HepG2 (cell line): ENCODE results near the gene CXCR5. TPM values are rescaled to one million over a fixed set of nuclear protein-coding genes. Genes with fewer than 3 reads are reported as not detected.

Source experiments
- ATF1 ChIP-seq: IDR thresholded peaks from 2 replicates; pipeline ENCODE4 v1.6.1; 2016; ENCODE audit warnings: mild to moderate bottlenecking, control low read depth
- ATF7 ChIP-seq, 2 experiments: fragments of 450-650 bp in 1 of 2; sonication (generic) in 1 of 2; formaldehyde crosslinking in 1 of 2; IDR thresholded peaks; 2 replicates each; pipeline versions ENCODE4 v1.4.0 to v1.6.1; 2016 to 2020; ENCODE audit warnings: antibody characterized with exemption in 1 of 2, mild to moderate bottlenecking in 1 of 2, missing genetic modification reagents in 1 of 2
- GATAD2A ChIP-seq: IDR thresholded peaks from 2 replicates; pipeline ENCODE4 v1.6.1; 2016
- HNRNPL ChIP-seq: fragments of 200-400 bp; formaldehyde crosslinking; IDR thresholded peaks from 2 replicates; pipeline ENCODE4 v1.6.1; 2017; ENCODE audit warnings: mild to moderate bottlenecking, low read depth, low read length
- NRL ChIP-seq: sonication (generic); formaldehyde crosslinking; IDR thresholded peaks from 2 replicates; pipeline ENCODE4 v1.5.0; 2020; ENCODE audit warnings: missing genetic modification reagents, mild to moderate bottlenecking, moderate library complexity, borderline replicate concordance
- PHF21A ChIP-seq: sonication (generic); formaldehyde crosslinking; IDR thresholded peaks from 2 replicates; pipeline ENCODE4 v1.5.0; 2020; ENCODE audit warnings: mild to moderate bottlenecking, missing genetic modification reagents
- SMYD3 ChIP-seq: sonication (generic); formaldehyde crosslinking; IDR thresholded peaks from 2 replicates; pipeline ENCODE4 v1.8.1; 2023; ENCODE audit warnings: mild to moderate bottlenecking, missing genetic modification reagents
- SP1 ChIP-seq, 2 experiments: fragments of 450-650 bp in 1 of 2; sonication (generic) in 1 of 2; formaldehyde crosslinking in 1 of 2; IDR thresholded peaks; 2 replicates each; pipeline versions ENCODE4 v1.4.0 to v1.6.1; 2016 to 2020; ENCODE audit warnings: missing genetic modification reagents in 1 of 2
- TSC22D2 ChIP-seq: sonication (generic); formaldehyde crosslinking; IDR thresholded peaks from 2 replicates; pipeline ENCODE4 v1.5.1; 2020; ENCODE audit warnings: missing genetic modification reagents, mild to moderate bottlenecking, borderline replicate concordance
- ZBTB1 ChIP-seq: sonication (generic); formaldehyde crosslinking; IDR thresholded peaks from 2 replicates; pipeline ENCODE4 v1.4.0; 2020; ENCODE audit warnings: missing genetic modification reagents, borderline replicate concordance
- ZMAT5 ChIP-seq: sonication (generic); formaldehyde crosslinking; IDR thresholded peaks from 2 replicates; pipeline ENCODE4 v1.5.0; 2020; ENCODE audit warnings: mild to moderate bottlenecking, low read depth, missing genetic modification reagents, borderline replicate concordance
- ZNF18 ChIP-seq: sonication (generic); formaldehyde crosslinking; IDR thresholded peaks from 2 replicates; pipeline ENCODE4 v1.8.0; 2022; ENCODE audit warnings: mild to moderate bottlenecking, missing genetic modification reagents; ENCODE audit not compliant: insufficient replicate concordance
- ZNF629 ChIP-seq: sonication (generic); formaldehyde crosslinking; conservative IDR thresholded peaks from 2 replicates; pipeline ENCODE4 v1.5.0; 2020; ENCODE audit warnings: missing genetic modification reagents
- polyA plus RNA-seq, 8 experiments: library from polyadenylated mRNA; depleted of rRNA in 3 of 8; stranded (reverse) in 7 of 8; unstranded in 1 of 8; fragments of >200 nt; fragmentation: Illumina TruSeq in 4 of 8; extraction: Trizol in 4 of 8; gene quantifications; 2 replicates each; pipeline versions ENCODE4 v1.2.1 to v1.2.3, GENCODE V29; 2011 to 2016; ENCODE audit warnings: low read depth in 4 of 8, missing spikeins in 1 of 8, mixed read lengths in 1 of 8; ENCODE audit not compliant: insufficient read depth in 1 of 8
- total RNA-seq, 5 experiments: library from RNA; depleted of rRNA; stranded (reverse); fragments of >200 nt; fragmentation: Illumina TruSeq; extraction: Trizol; gene quantifications; 2 replicates each; pipeline ENCODE4 v1.2.3, GENCODE V29; 2016; ENCODE audit warnings: low read depth in 1 of 5
- TF ChIP-seq, protein P1 (sequence below): sonication (generic); formaldehyde crosslinking; IDR thresholded peaks from 2 replicates; pipeline ENCODE4 v1.5.0; 2020; ENCODE audit warnings: mild to moderate bottlenecking, missing genetic modification reagents, borderline replicate concordance
- TF ChIP-seq, protein P2 (sequence below): sonication (generic); formaldehyde crosslinking; IDR thresholded peaks from 2 replicates; pipeline ENCODE4 v1.4.0; 2020; ENCODE audit warnings: mild to moderate bottlenecking, low read depth, missing genetic modification reagents

The CXCR5 gene
- total and polyA plus RNA-seq, 2 of the 13 experiments (the other 11 are each of a cell fraction or from before 2014, with no cell fraction given) = not detected

GRCh38 chr11:118907051-118908042 lies 23.7 kb downstream of the CXCR5 start (continued):
- peak; percentile 61 for TF ChIP-seq GATAD2A
- no peak for TF ChIP-seq SP1 (IDR thresholded peaks at IDR 0.05)
- no peak for TF ChIP-seq SP1 (CRISPR knock-in tag; IDR thresholded peaks at IDR 0.05)
- TF ChIP-seq, protein P1, sequence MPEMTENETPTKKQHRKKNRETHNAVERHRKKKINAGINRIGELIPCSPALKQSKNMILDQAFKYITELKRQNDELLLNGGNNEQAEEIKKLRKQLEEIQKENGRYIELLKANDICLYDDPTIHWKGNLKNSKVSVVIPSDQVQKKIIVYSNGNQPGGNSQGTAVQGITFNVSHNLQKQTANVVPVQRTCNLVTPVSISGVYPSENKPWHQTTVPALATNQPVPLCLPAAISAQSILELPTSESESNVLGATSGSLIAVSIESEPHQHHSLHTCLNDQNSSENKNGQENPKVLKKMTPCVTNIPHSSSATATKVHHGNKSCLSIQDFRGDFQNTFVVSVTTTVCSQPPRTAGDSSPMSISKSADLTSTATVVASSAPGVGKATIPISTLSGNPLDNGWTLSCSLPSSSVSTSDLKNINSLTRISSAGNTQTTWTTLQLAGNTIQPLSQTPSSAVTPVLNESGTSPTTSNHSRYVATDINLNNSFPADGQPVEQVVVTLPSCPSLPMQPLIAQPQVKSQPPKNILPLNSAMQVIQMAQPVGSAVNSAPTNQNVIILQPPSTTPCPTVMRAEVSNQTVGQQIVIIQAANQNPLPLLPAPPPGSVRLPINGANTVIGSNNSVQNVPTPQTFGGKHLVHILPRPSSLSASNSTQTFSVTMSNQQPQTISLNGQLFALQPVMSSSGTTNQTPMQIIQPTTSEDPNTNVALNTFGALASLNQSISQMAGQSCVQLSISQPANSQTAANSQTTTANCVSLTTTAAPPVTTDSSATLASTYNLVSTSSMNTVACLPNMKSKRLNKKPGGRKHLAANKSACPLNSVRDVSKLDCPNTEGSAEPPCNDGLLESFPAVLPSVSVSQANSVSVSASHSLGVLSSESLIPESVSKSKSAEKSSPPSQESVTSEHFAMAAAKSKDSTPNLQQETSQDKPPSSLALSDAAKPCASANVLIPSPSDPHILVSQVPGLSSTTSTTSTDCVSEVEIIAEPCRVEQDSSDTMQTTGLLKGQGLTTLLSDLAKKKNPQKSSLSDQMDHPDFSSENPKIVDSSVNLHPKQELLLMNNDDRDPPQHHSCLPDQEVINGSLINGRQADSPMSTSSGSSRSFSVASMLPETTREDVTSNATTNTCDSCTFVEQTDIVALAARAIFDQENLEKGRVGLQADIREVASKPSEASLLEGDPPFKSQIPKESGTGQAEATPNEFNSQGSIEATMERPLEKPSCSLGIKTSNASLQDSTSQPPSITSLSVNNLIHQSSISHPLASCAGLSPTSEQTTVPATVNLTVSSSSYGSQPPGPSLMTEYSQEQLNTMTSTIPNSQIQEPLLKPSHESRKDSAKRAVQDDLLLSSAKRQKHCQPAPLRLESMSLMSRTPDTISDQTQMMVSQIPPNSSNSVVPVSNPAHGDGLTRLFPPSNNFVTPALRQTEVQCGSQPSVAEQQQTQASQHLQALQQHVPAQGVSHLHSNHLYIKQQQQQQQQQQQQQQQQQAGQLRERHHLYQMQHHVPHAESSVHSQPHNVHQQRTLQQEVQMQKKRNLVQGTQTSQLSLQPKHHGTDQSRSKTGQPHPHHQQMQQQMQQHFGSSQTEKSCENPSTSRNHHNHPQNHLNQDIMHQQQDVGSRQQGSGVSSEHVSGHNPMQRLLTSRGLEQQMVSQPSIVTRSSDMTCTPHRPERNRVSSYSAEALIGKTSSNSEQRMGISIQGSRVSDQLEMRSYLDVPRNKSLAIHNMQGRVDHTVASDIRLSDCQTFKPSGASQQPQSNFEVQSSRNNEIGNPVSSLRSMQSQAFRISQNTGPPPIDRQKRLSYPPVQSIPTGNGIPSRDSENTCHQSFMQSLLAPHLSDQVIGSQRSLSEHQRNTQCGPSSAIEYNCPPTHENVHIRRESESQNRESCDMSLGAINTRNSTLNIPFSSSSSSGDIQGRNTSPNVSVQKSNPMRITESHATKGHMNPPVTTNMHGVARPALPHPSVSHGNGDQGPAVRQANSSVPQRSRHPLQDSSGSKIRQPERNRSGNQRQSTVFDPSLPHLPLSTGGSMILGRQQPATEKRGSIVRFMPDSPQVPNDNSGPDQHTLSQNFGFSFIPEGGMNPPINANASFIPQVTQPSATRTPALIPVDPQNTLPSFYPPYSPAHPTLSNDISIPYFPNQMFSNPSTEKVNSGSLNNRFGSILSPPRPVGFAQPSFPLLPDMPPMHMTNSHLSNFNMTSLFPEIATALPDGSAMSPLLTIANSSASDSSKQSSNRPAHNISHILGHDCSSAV (CRISPR knock-in tag) = no peak
- TF ChIP-seq ZMAT5 (CRISPR knock-in tag) = no peak
- no peak for TF ChIP-seq PHF21A (CRISPR knock-in tag)
- TF ChIP-seq ZBTB1 (CRISPR knock-in tag) = no peak
- TF ChIP-seq SMYD3 (CRISPR knock-in tag) = no peak
- peak; percentile 74; the same call in 1 of the 2 replicates for TF ChIP-seq TSC22D2
- TF ChIP-seq, protein P2, sequence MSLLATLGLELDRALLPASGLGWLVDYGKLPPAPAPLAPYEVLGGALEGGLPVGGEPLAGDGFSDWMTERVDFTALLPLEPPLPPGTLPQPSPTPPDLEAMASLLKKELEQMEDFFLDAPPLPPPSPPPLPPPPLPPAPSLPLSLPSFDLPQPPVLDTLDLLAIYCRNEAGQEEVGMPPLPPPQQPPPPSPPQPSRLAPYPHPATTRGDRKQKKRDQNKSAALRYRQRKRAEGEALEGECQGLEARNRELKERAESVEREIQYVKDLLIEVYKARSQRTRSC = no peak
- 0 out of 2 replicates have a peak, but pooled peaks have one; percentile 23 for TF ChIP-seq ATF7 (IDR thresholded peaks at IDR 0.05)
- no peak for TF ChIP-seq ATF7 (CRISPR knock-in tag; IDR thresholded peaks at IDR 0.05)
- TF ChIP-seq HNRNPL = peak; percentile 78
- no peak for TF ChIP-seq NRL (CRISPR knock-in tag)
- TF ChIP-seq ZNF629 (CRISPR knock-in tag) = no peak
- no peak for TF ChIP-seq ATF1 (CRISPR knock-in tag)
- no peak for TF ChIP-seq ZNF18 (CRISPR knock-in tag)
